Right atrium auricular region (tissue), 2 donors: ENCODE data around the gene UGT1A6. TPM values are rescaled to one million over a fixed set of nuclear protein-coding genes. Genes with fewer than 3 reads are reported as not detected.
A peak's percentile ranks its signal among the peaks of the same experiment; 100 is the strongest.

ENCODE experiments used
- DNase-seq: peaks from one replicate; pipeline ENCODE4 v3.0.0-alpha.2; 2019; ENCODE audit warnings: low spot score
- H3K27ac ChIP-seq, 2 donors: fragments of 200-600 bp; sonication (generic); 1 replicate in 1 of 2; 2 replicates in 1 of 2; pipeline ENCODE4 v1.5.1; 2016 to 2019
- H3K27me3 ChIP-seq, 2 donors: fragments of 200-600 bp; sonication (generic); one replicate each; pipeline versions ENCODE4 v1.5.1 to v1.6.0; 2017 to 2019
- H3K36me3 ChIP-seq: fragments of 200-600 bp; sonication (generic); one replicate; pipeline ENCODE4 v1.5.1; 2016
- H3K4me1 ChIP-seq, 2 donors: fragments of 200-600 bp; sonication (generic); one replicate each; pipeline versions ENCODE4 v1.5.1 to v1.6.0; 2017 to 2019
- H3K4me3 ChIP-seq, 2 donors: fragments of 200-600 bp; sonication (generic); 1 replicate in 1 of 2; 2 replicates in 1 of 2; pipeline ENCODE4 v1.5.1; 2017 to 2019; ENCODE audit warnings: mild to moderate bottlenecking in 1 of 2, moderate library complexity in 1 of 2
- H3K9me3 ChIP-seq, 2 donors: fragments of 200-600 bp; sonication (generic); one replicate each; pipeline ENCODE4 v1.5.1; 2019
- CTCF ChIP-seq, 2 donors: fragments of 200-600 bp; sonication (generic); IDR thresholded peaks; one replicate each; pipeline ENCODE4 v1.5.1; 2019; ENCODE audit warnings: antibody characterized with exemption in 2 of 2
- total RNA-seq, 2 donors: library from RNA; depleted of rRNA; stranded (reverse); fragments of >200 nt; gene quantifications; one replicate each; pipeline ENCODE4 v1.1.0, GENCODE V29; 2016

UGT1A6 gene
- total RNA-seq, 2 donors from 2014 or later: not detected

- no peaks in the 10 kb centered on the region for H3K4me1 ChIP-seq
- H3K36me3 ChIP-seq: no peaks in the 10 kb centered on the region
- TF ChIP-seq CTCF (IDR thresholded peaks at IDR 0.05): no peak
- no peaks in the 10 kb centered on the region for H3K27me3 ChIP-seq
- no peak overlapping the region for H3K27ac ChIP-seq
- no peak for DNase-seq
- H3K9me3 ChIP-seq: peaks cover 0 to 10% of the 10 kb centered on the region in 2 donors
- no peak overlapping the region for H3K4me3 ChIP-seq
Measured at GRCh38 chr2:233775414-233775813, 82.7 kb downstream of the UGT1A6 start.

- no peak for DNase-seq
Measured at GRCh38 chr2:233778030-233778429, 85.3 kb downstream of the UGT1A6 start, which contains the start of gene MROH2A. Gene MROH2A, plus strand, starts transcription at chr2:233778330. Its CDS starts 1,029 bp downstream, at chr2:233779359.

GRCh38 chr2:233779722-233780121 is 87.0 kb downstream of the UGT1A6 start:
- Histone ChIP-seq H3K4me1 (no peaks in the 10 kb centered on the region), H3K36me3 (no peaks in the 10 kb centered on the region), H3K4me3 (no peak overlapping the region), H3K27me3 (no peaks in the 10 kb centered on the region), H3K27ac (no peak overlapping the region), H3K9me3 (peaks cover 0 to 10% of the 10 kb centered on the region in 2 donors)
- no peak for TF ChIP-seq CTCF (IDR thresholded peaks at IDR 0.05)
- DNase-seq: no peak

More at GRCh38 chr2:233778030-233778429, 85.3 kb downstream of the UGT1A6 start, which contains the start of gene MROH2A:
- peaks cover 0 to 10% of the 10 kb centered on the region in 2 donors for H3K9me3 ChIP-seq
- no peak for TF ChIP-seq CTCF (IDR thresholded peaks at IDR 0.05)
- H3K27ac ChIP-seq: no peak within 1 kb of the TSS
- H3K4me1 ChIP-seq: no peaks in the 10 kb centered on the region
- no peaks in the 10 kb centered on the region for H3K27me3 ChIP-seq
- no peaks in the 10 kb centered on the region for H3K36me3 ChIP-seq
- no peak within 1 kb of the TSS for H3K4me3 ChIP-seq

GRCh38 chr2:233780771-233781170 is 88.1 kb downstream of the UGT1A6 start:
- Histone ChIP-seq H3K9me3 (peaks cover 0 to 5% of the 10 kb centered on the region in 2 donors), H3K36me3 (no peaks in the 10 kb centered on the region), H3K27ac (no peak overlapping the region), H3K4me1 (no peaks in the 10 kb centered on the region), H3K4me3 (no peak overlapping the region), H3K27me3 (no peaks in the 10 kb centered on the region)
- TF ChIP-seq CTCF (IDR thresholded peaks at IDR 0.05): no peak
- DNase-seq: no peak

- DNase-seq: peak; percentile 53
- TF ChIP-seq CTCF (IDR thresholded peaks at IDR 0.05): no peak
Measured at GRCh38 chr2:233789554-233789953, 96.9 kb downstream of the UGT1A6 start.

More at GRCh38 chr2:233789554-233789953, 96.9 kb downstream of the UGT1A6 start:
- Histone ChIP-seq H3K36me3 (no peaks in the 10 kb centered on the region), H3K4me1 (no peaks in the 10 kb centered on the region), H3K9me3 (no peaks in the 10 kb centered on the region), H3K27me3 (no peaks in the 10 kb centered on the region), H3K4me3 (no peak overlapping the region), H3K27ac (no peak overlapping the region)
